OCI-LY1 (cell line): ENCODE results near the gene SLC25A17.

Experiments used
- H2AFZ ChIP-seq: fragments of 200-600 bp; sonication (generic), shearing (Covaris generic); 2 replicates; pipeline ENCODE4 v1.6.0; 2014; ENCODE audit warnings: antibody characterized with exemption, mild to moderate bottlenecking, low read length
- H3F3A ChIP-seq: fragments of 200-600 bp; sonication (generic), shearing (Covaris generic); 2 replicates; pipeline ENCODE4 v1.6.0; 2014; ENCODE audit warnings: mild to moderate bottlenecking, antibody characterized with exemption, low read length, moderate library complexity; ENCODE audit not compliant: insufficient read depth
- H3K27ac ChIP-seq: fragments of 200-600 bp; sonication (generic); 2 replicates; pipeline ENCODE4 v1.5.1; 2014; ENCODE audit warnings: low read length, mixed run types, mild to moderate bottlenecking, low read depth; ENCODE audit not compliant: poor library complexity, severe bottlenecking
- H3K27me3 ChIP-seq: fragments of 200-600 bp; sonication (generic); 2 replicates; pipeline ENCODE4 v1.6.0; 2014; ENCODE audit warnings: antibody characterized with exemption, mild to moderate bottlenecking, low read length, moderate library complexity; ENCODE audit not compliant: insufficient read depth
- H3K36me3 ChIP-seq: fragments of 200-600 bp; sonication (generic); 2 replicates; pipeline ENCODE4 v1.6.1; 2014; ENCODE audit warnings: mild to moderate bottlenecking, antibody characterized with exemption, low read length, moderate library complexity, mixed read lengths; ENCODE audit not compliant: insufficient read depth
- H3K4me1 ChIP-seq: fragments of 200-600 bp; sonication (generic); 2 replicates; pipeline ENCODE4 v1.5.1; 2014; ENCODE audit warnings: mild to moderate bottlenecking, low read length, moderate library complexity; ENCODE audit not compliant: insufficient read depth, severe bottlenecking
- H3K4me2 ChIP-seq: fragments of 200-600 bp; sonication (generic), shearing (Covaris generic); 2 replicates; pipeline ENCODE4 v1.6.1; 2014; ENCODE audit warnings: low read length
- H3K4me3 ChIP-seq: fragments of 200-600 bp; sonication (generic); 2 replicates; pipeline ENCODE4 v1.5.1; 2014; ENCODE audit warnings: low read length, low read depth, mild to moderate bottlenecking, mixed read lengths; ENCODE audit not compliant: poor library complexity, severe bottlenecking
- H3K79me2 ChIP-seq: fragments of 200-600 bp; shearing (Covaris generic); 2 replicates; pipeline ENCODE4 v1.6.1; 2016; ENCODE audit warnings: mixed run types, low read length, mixed read lengths; ENCODE audit not compliant: insufficient read depth
- H3K9ac ChIP-seq: fragments of 200-600 bp; sonication (generic), shearing (Covaris generic); 2 replicates; pipeline ENCODE4 v1.6.1; 2014; ENCODE audit warnings: mild to moderate bottlenecking, low read length, mixed read lengths
- H3K9me2 ChIP-seq: fragments of 200-600 bp; sonication (generic), shearing (Covaris generic); 2 replicates; pipeline ENCODE4 v1.6.1; 2014; ENCODE audit warnings: low read depth, mild to moderate bottlenecking, low read length, mixed read lengths
- H3K9me3 ChIP-seq: fragments of 200-600 bp; shearing (Covaris generic); 2 replicates; pipeline ENCODE4 v1.6.1; 2014; ENCODE audit warnings: low read length, mixed read lengths
- H4K20me1 ChIP-seq: fragments of 200-600 bp; sonication (generic), shearing (Covaris generic); 2 replicates; pipeline ENCODE4 v1.6.0; 2016; ENCODE audit warnings: mild to moderate bottlenecking, low read length; ENCODE audit not compliant: insufficient read depth
- CTCF ChIP-seq: fragments of 200-600 bp; sonication (generic), shearing (Covaris generic); IDR thresholded peaks from 2 replicates; pipeline ENCODE4 v1.5.1; 2017; ENCODE audit warnings: mild to moderate bottlenecking, antibody characterized with exemption, low read length, moderate library complexity, mixed read lengths
- EZH2 ChIP-seq: fragments of 200-600 bp; sonication (generic), shearing (Covaris generic); IDR thresholded peaks from 2 replicates; pipeline ENCODE4 v1.8.0; 2017; ENCODE audit warnings: borderline replicate concordance, mixed run types, mild to moderate bottlenecking, antibody characterized with exemption, low read length, moderate library complexity, mixed read lengths

Gene SLC25A17

GRCh38 chr22:40797427-40797826 lies 21.7 kb downstream of the SLC25A17 start:
- Histone ChIP-seq H3K27ac (no peak overlapping the region), H3K4me2 (no peak overlapping the region), H3K4me1 (no peaks in the 10 kb centered on the region), H4K20me1 (no peaks in the 10 kb centered on the region), H3K9me3 (no peaks in the 10 kb centered on the region), H2AFZ (no peak overlapping the region), H3K9ac (no peak overlapping the region), H3F3A (no peaks in the 10 kb centered on the region), H3K9me2 (no peaks in the 10 kb centered on the region), H3K36me3 (peaks cover 49% of the 10 kb centered on the region), H3K4me3 (no peak overlapping the region), H3K79me2 (peaks cover 4% of the 10 kb centered on the region; the same call in 1 of the 2 replicates), H3K27me3 (no peaks in the 10 kb centered on the region)
- TF ChIP-seq CTCF: no peak
- TF ChIP-seq EZH2: no peak

- no peaks in the 10 kb centered on the region for H3K9me3 ChIP-seq
- H3K36me3 ChIP-seq: peaks cover 76% of the 10 kb centered on the region
- TF ChIP-seq CTCF (no peak), EZH2 (no peak)
- no peaks in the 10 kb centered on the region for H4K20me1 ChIP-seq
- no peaks in the 10 kb centered on the region for H3K79me2 ChIP-seq
- H3K4me2 ChIP-seq: no peak overlapping the region
- H3K9ac ChIP-seq: no peak overlapping the region
- no peak overlapping the region for H2AFZ ChIP-seq
- no peaks in the 10 kb centered on the region for H3K27me3 ChIP-seq
- no peak overlapping the region for H3K27ac ChIP-seq
- H3F3A ChIP-seq: no peaks in the 10 kb centered on the region
- no peaks in the 10 kb centered on the region for H3K9me2 ChIP-seq
- no peaks in the 10 kb centered on the region for H3K4me1 ChIP-seq
- H3K4me3 ChIP-seq: no peak overlapping the region
Measured at GRCh38 chr22:40792451-40792850, 26.7 kb downstream of the SLC25A17 start.

- no peaks in the 10 kb centered on the region for H3K9me3 ChIP-seq
- no peak overlapping the region for H3K4me2 ChIP-seq
- H3F3A ChIP-seq: no peaks in the 10 kb centered on the region
- H3K79me2 ChIP-seq: no peaks in the 10 kb centered on the region
- H2AFZ ChIP-seq: no peak overlapping the region
- H3K36me3 ChIP-seq: peaks cover 79% of the 10 kb centered on the region
- TF ChIP-seq CTCF (no peak), EZH2 (no peak)
- H3K9ac ChIP-seq: no peak overlapping the region
- H3K27ac ChIP-seq: no peak overlapping the region
- no peaks in the 10 kb centered on the region for H3K4me1 ChIP-seq
- no peak overlapping the region for H3K4me3 ChIP-seq
- no peaks in the 10 kb centered on the region for H4K20me1 ChIP-seq
- no peaks in the 10 kb centered on the region for H3K9me2 ChIP-seq
- no peaks in the 10 kb centered on the region for H3K27me3 ChIP-seq
Measured at GRCh38 chr22:40791241-40791640, 27.9 kb downstream of the SLC25A17 start.
